PC-3 (cell line): ENCODE data around the gene USH2A.

Experiments
- EZH2 ChIP-seq: fragments of 300-600 bp; sonication (generic); IDR thresholded peaks from one replicate; pipeline ENCODE4 v1.6.1; 2017; ENCODE audit warnings: antibody characterized with exemption, mild to moderate bottlenecking, low read length; ENCODE audit not compliant: unreplicated experiment
- TF ChIP-seq, protein P1 (sequence below): fragments of 300-600 bp; sonication (generic); conservative IDR thresholded peaks from 2 replicates; pipeline ENCODE4 v1.5.1; 2017; ENCODE audit warnings: antibody characterized with exemption, low read depth, mild to moderate bottlenecking, low read length

DNA sequence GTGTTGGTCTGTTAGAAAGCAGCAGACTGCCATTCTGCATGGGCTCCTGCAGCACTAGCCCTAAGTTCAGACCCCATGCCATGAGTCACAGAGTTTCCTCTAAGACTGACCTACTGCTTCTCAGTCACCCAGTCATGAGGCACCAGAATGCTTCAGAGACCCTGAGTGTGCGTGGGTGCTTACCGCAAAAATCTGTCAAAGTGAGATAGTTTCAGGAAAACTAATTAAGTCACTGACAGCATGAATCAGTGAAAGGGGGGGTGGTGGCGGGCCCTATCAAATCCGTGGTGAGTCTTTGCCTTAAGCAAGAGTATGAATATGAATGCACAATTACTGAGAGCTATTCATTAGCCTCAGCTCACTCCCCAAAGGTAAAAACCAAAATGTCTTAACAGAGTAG lies 758.0 kb downstream of the USH2A start:
- TF ChIP-seq, protein P1, sequence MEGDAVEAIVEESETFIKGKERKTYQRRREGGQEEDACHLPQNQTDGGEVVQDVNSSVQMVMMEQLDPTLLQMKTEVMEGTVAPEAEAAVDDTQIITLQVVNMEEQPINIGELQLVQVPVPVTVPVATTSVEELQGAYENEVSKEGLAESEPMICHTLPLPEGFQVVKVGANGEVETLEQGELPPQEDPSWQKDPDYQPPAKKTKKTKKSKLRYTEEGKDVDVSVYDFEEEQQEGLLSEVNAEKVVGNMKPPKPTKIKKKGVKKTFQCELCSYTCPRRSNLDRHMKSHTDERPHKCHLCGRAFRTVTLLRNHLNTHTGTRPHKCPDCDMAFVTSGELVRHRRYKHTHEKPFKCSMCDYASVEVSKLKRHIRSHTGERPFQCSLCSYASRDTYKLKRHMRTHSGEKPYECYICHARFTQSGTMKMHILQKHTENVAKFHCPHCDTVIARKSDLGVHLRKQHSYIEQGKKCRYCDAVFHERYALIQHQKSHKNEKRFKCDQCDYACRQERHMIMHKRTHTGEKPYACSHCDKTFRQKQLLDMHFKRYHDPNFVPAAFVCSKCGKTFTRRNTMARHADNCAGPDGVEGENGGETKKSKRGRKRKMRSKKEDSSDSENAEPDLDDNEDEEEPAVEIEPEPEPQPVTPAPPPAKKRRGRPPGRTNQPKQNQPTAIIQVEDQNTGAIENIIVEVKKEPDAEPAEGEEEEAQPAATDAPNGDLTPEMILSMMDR: no peak
- TF ChIP-seq EZH2: no peak
